ENCODE data around the gene PRSS38.

PRSS38 gene

GRCh38 chr1:227885135-227885647, 69.7 kb downstream of the PRSS38 start:
- no peak for DNase-seq (ENCODE audit: low read depth)

DNA sequence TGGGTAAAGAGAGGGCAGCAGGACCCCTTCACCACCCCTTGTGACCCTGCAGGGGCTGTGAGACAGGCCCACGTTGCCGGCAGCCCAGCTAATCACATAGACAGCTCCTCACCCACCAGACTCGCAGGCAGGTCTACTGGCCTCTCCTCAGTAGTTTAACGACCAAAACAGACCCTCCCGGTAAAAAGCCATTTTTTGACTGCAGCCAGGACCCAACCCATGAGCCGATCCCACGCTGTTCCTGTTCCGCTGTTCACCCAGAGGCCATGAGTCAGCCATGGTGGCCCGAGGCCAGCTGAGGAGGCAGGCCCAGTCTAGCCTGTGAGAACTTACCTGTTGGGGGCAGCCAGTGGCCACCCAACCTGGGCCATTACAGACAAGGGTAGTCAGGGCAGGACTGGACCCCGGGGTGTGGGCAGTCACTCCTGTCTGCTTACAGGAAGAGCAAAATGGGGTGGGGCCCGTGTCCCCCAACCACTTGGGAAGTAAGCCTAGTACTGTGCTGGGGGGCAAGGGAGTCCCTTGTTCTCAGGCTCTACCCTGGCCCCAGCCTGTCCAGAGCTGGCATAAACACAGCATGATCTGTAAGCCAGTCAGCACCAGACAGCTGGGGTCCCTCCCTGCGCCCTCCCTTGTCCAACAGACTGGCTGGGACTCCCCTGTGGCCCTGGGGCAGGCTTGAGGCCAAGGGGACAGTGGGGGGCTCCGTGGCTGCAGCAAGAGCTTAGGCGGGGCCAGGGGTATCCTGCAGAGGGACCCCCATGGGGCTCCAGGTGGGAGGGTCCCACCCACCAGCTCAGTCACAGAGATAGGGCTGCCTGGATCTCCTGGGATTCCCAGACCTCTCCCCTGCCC, 70.4 kb downstream of the PRSS38 start:
- peak; percentile 52 for DNase-seq (ENCODE audit: low read depth)

GRCh38 chr1:227886503-227886961, 71.1 kb downstream of the PRSS38 start:
- DNase-seq (ENCODE audit: low read depth) = no peak

- no peak for DNase-seq (ENCODE audit: low read depth)
These were observed 71.7 kb downstream of the PRSS38 start for GRCh38 chr1:227886993-227887696.

GRCh38 chr1:227887697-227888403, 72.4 kb downstream of the PRSS38 start:
- no peak for DNase-seq (ENCODE audit: low read depth)

GRCh38 chr1:227888404-227889046, 73.0 kb downstream of the PRSS38 start:
- no peak for DNase-seq (ENCODE audit: low read depth)

DNA sequence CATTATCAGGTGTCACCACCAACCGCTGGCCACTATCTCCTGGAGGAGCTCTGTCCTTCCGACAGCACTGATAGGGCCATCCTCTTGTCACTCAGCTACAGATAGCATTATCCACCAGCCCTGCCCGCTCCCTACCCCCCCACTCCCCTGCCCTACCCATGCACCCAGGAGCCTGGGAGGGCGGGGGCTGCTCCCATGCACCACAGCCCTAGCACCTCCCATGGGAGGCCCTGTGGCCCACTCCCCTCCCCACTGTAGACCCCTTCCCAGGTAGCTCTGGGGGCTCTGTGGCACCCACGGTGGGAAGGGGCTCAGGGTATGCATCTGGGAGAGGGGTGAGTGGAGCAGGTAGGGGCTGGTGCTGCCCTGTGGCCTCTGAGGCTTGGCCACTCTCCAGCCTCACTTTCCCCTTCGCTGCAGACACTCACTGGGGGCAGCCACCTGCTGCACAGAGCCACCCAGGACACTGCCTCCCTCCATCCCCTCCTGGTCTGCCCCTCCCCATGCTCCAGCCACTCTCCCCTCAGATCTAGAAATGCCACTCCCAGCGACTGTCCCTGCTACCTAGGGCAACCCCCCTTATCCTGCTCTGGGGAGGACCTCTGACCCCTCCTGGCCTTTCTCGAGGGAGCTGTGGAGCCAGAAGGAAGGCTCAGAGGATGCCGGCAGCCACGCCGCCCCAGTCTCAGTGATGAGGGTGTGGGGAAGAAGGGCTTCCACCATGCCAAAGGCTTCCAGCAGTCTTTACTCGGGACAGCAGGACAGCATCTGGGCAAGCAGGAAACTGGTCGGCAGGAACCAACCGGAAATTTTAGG, 73.8 kb downstream of the PRSS38 start:
- DNase-seq (ENCODE audit: low read depth) = no peak

GRCh38 chr1:227889863-227890405, 74.5 kb downstream of the PRSS38 start:
- no peak for DNase-seq (ENCODE audit: low read depth)

- no peak for DNase-seq (ENCODE audit: low read depth)
These were observed 75.2 kb downstream of the PRSS38 start for GRCh38 chr1:227890451-227891222.

- no peak for DNase-seq (ENCODE audit: low read depth)
These were observed 75.9 kb downstream of the PRSS38 start for GRCh38 chr1:227891223-227891954.

- DNase-seq (ENCODE audit: low read depth) = no peak
These were observed 76.5 kb downstream of the PRSS38 start for GRCh38 chr1:227891955-227892488.

DNA sequence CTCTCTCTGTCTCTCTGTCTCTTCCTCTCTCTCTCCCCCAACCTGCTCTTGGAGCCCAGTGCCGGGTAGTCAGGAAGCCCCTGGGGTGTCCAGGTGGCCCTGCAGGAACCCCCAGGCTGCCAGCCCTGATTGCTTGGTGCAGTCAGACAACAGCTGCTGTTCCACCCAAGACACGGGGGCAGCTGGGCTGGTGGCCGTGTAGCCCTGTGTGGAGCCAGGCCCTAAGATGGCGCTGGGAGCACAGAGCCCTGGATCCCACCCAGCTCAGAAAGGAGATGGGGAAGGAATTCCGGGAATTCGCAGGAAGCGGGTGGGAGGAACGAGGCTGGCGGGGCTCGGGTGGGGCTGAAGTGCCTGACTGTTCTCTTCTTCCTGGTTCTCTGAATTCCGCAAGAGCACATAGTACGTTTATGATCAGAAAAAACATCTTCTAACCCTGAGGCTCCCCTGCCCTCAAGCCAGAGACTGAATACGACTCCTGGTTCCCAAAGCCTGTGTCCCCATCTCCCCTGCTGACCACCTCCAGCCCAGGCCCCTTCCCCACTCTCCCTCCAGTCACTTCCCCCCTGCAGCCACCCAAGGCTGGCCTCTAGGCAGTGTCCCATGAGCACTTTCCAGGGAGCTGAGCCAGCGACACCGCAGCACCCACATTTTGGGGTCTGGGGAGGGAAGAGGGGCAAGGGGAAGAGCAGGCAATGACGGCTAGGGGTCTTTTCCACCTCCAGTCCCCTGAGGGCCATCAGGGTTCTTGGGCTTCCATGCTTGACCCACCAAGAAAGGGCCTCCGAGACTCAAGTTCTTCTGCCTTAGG, 77.2 kb downstream of the PRSS38 start:
- no peak for DNase-seq (ENCODE audit: low read depth)

DNA sequence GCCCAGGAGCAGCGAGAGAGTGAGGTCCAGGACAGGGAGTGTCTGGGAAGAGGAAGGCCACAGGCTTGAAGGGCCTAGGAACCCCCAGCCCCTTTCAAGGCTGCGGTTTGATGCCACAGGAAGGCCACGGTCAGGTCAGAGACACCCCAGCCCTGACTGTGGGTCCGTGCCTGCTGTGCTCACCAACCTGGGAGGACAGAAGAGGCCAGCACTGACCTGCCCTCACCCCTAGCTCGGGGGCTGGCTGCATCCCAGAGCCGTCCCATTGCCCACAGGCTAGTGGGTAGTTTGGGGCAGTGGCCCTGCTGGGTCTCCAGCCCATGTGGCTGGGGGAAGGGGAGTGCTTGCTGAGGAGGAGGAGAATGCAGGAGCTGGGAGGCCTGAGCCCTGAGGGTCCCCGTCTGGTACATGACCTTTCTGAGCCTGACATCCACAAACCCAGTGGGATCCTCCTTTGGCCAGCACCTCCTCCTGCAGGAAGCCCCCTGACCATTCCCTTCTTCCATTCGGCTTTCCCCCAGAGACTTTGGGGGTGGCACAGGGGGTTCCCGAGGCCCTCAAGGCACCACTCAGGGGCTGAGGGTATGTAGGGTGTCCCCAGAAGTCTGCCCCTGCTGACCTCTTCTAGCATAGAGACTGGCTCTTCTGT, 77.9 kb downstream of the PRSS38 start:
- DNase-seq (ENCODE audit: low read depth) = no peak

DNA sequence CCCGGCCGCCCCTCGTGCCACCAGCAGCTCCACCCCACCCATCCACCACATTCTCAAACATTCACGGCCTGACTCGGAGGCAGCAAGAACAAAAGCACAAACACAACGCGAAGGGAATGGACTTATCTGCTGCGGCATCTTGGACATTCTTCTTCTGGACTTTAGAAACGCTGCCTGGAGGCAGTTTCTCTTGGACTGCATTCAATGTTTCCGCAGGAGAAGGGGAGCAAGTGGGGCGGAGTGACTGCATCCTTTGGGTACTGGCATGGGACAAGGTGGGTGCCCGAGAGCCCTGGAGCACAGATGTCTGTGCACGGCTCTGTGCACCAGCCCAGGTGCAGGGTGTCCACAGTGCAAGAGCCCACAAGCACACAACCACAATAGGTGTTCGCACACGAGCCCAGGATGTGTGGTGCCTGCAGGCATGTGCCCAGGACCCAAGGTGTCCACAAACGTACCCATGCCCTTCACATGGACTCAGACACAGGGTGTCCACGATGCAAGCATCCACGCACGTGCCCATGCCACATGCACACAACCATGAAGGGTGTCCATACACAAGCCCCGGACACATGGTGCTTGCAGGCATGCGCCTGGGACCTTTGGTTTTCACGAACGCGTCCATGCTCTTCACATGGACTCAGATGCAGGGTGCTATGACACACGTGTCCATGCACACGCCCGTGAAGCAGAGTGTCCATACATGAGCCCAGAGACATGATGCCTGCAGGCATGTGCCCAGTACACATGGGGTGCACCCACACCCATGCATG, 78.7 kb downstream of the PRSS38 start:
- DNase-seq (ENCODE audit: low read depth) = no peak

GRCh38 chr1:227894831-227895451, 79.5 kb downstream of the PRSS38 start:
- no peak for DNase-seq (ENCODE audit: low read depth)

Measured in ELR (cell line).